SU-DHL-6 (cell line): Measurements from ENCODE around the gene SH3PXD2B.

Experiments used
- H2AFZ ChIP-seq: fragments of 200-600 bp; sonication (generic); 2 replicates; pipeline ENCODE4 v1.6.1; 2014; ENCODE audit warnings: low read depth, mild to moderate bottlenecking, moderate library complexity, mixed read lengths, antibody characterized with exemption, low read length; ENCODE audit not compliant: severe bottlenecking
- H3F3A ChIP-seq: fragments of 200-600 bp; shearing (Covaris generic); 2 replicates; pipeline ENCODE4 v1.6.0; 2016; ENCODE audit warnings: antibody characterized with exemption, mild to moderate bottlenecking; ENCODE audit not compliant: insufficient read depth
- H3K27ac ChIP-seq: fragments of 200-600 bp; sonication (generic); 2 replicates; pipeline ENCODE4 v1.5.1; 2016; ENCODE audit warnings: low read depth, mild to moderate bottlenecking, low read length, moderate library complexity, mixed read lengths
- H3K27me3 ChIP-seq: fragments of 200-600 bp; sonication (generic), shearing (Covaris generic); 2 replicates; pipeline ENCODE4 v1.6.0; 2014; ENCODE audit warnings: mild to moderate bottlenecking, low read length
- H3K36me3 ChIP-seq: fragments of 200-600 bp; sonication (generic); 2 replicates; pipeline ENCODE4 v1.6.1; 2014; ENCODE audit warnings: mild to moderate bottlenecking, low read length, mixed read lengths
- H3K4me2 ChIP-seq: fragments of 300-600, 200-600 bp; shearing (Covaris generic), sonication (generic); 2 replicates; pipeline ENCODE4 v1.6.0; 2014; ENCODE audit warnings: low read length, low read depth, mild to moderate bottlenecking; ENCODE audit not compliant: poor library complexity, severe bottlenecking
- H3K4me3 ChIP-seq: fragments of 200-600 bp; sonication (generic); 2 replicates; pipeline ENCODE4 v1.5.1; 2014; ENCODE audit warnings: antibody characterized with exemption, low read length, mild to moderate bottlenecking, mixed read lengths; ENCODE audit not compliant: insufficient read depth, poor library complexity, severe bottlenecking
- H3K79me2 ChIP-seq: fragments of 200-600 bp; sonication (generic); 2 replicates; pipeline ENCODE4 v1.6.1; 2014; ENCODE audit warnings: mild to moderate bottlenecking, low read length, moderate library complexity; ENCODE audit not compliant: insufficient read depth
- H3K9ac ChIP-seq: fragments of 200-600 bp; sonication (generic); 2 replicates; pipeline ENCODE4 v1.7.0; 2014; ENCODE audit warnings: mild to moderate bottlenecking, low read length
- H3K9me2 ChIP-seq: fragments of 200-600 bp; sonication (generic); replicated peaks from 2 replicates; pipeline ENCODE4 v1.6.1; 2014; ENCODE audit warnings: low read length; ENCODE audit not compliant: insufficient read depth
- H3K9me3 ChIP-seq: fragments of 200-600 bp; sonication (generic); 2 replicates; pipeline ENCODE4 v1.6.1; 2014; ENCODE audit warnings: low read length, mixed read lengths; ENCODE audit not compliant: insufficient read depth
- H4K20me1 ChIP-seq: fragments of 200-600 bp; sonication (generic); 2 replicates; pipeline ENCODE4 v1.6.1; 2014; ENCODE audit warnings: low read depth, mild to moderate bottlenecking, antibody characterized with exemption, low read length, moderate library complexity, mixed read lengths
- EZH2phosphoT487 ChIP-seq: fragments of 200-600 bp; sonication (generic), shearing (Covaris generic); conservative IDR thresholded peaks from 2 replicates; pipeline ENCODE4 v1.6.1; 2018; ENCODE audit warnings: mild to moderate bottlenecking, antibody characterized with exemption, low read length, moderate library complexity, mixed read lengths
- TF ChIP-seq, protein P1 (sequence below): fragments of 200-600 bp; sonication (generic); IDR thresholded peaks from one replicate; pipeline ENCODE4 v1.5.1; 2017; ENCODE audit warnings: antibody characterized with exemption, mild to moderate bottlenecking, low read length, moderate library complexity; ENCODE audit not compliant: insufficient read depth, poor library complexity, severe bottlenecking

Gene SH3PXD2B

DNA sequence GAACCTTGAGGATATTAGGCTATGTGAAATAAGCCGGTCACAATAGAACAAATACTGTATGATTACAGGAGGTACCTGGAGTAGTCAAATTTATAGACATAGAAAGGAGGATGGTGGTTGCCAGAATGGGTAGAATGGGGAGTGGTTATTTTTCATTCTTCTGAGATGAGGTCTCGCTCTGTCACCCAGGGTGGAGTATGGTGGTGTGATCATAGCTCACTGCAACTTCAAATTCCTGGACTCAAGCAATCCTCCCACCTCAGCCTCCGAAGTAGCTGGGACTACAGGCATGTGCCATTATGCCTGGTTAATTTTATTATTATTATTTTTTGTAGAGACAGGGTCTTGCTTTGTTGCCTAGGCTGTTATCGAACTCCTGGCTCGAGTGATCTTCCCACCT lies 27.1 kb downstream of the SH3PXD2B start:
- Histone ChIP-seq H3K27me3 (0 out of 2 replicates have a peak, but pooled peaks cover 4% of the 10 kb centered on the region), H2AFZ (no peak overlapping the region), H3K79me2 (no peaks in the 10 kb centered on the region), H3K9ac (no peak overlapping the region), H3K4me3 (no peak overlapping the region), H3K27ac (no peak overlapping the region), H3K9me3 (no peaks in the 10 kb centered on the region), H3K4me2 (no peak overlapping the region), H3K36me3 (no peaks in the 10 kb centered on the region), H3K9me2 (no peaks in the 10 kb centered on the region), H4K20me1 (no peaks in the 10 kb centered on the region), H3F3A (no peaks in the 10 kb centered on the region)
- no peak for TF ChIP-seq EZH2phosphoT487
- TF ChIP-seq, protein P1, sequence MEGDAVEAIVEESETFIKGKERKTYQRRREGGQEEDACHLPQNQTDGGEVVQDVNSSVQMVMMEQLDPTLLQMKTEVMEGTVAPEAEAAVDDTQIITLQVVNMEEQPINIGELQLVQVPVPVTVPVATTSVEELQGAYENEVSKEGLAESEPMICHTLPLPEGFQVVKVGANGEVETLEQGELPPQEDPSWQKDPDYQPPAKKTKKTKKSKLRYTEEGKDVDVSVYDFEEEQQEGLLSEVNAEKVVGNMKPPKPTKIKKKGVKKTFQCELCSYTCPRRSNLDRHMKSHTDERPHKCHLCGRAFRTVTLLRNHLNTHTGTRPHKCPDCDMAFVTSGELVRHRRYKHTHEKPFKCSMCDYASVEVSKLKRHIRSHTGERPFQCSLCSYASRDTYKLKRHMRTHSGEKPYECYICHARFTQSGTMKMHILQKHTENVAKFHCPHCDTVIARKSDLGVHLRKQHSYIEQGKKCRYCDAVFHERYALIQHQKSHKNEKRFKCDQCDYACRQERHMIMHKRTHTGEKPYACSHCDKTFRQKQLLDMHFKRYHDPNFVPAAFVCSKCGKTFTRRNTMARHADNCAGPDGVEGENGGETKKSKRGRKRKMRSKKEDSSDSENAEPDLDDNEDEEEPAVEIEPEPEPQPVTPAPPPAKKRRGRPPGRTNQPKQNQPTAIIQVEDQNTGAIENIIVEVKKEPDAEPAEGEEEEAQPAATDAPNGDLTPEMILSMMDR, result no peak

DNA sequence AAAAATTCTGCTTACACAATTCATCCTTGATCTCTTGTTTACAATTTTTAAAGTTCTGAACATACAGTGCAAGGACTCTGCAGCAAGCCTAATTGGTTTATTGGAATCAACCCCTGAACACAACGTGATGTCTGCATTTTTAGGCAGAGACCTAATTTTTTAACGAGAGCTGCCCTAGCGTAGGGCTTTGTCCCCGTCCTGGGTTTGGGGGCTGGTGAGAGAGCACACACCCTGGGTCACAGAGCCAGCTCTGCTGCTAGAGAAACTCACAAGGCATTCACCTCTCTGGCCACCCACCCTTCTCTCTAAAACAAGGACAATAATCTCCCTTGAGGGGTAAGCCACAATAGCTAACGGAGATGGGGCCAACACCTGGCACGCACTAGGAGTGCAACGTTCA lies 28.2 kb downstream of the SH3PXD2B start:
- Histone ChIP-seq H2AFZ (no peak overlapping the region), H3K4me2 (no peak overlapping the region), H3K27me3 (0 out of 2 replicates have a peak, but pooled peaks cover 4% of the 10 kb centered on the region), H3K4me3 (no peak overlapping the region), H3K9me3 (no peaks in the 10 kb centered on the region), H3K36me3 (no peaks in the 10 kb centered on the region), H3K9ac (no peak overlapping the region), H3K27ac (no peak overlapping the region), H4K20me1 (no peaks in the 10 kb centered on the region), H3F3A (no peaks in the 10 kb centered on the region), H3K9me2 (no peaks in the 10 kb centered on the region), H3K79me2 (no peaks in the 10 kb centered on the region)
- TF ChIP-seq, protein P1, result no peak
- no peak for TF ChIP-seq EZH2phosphoT487

DNA sequence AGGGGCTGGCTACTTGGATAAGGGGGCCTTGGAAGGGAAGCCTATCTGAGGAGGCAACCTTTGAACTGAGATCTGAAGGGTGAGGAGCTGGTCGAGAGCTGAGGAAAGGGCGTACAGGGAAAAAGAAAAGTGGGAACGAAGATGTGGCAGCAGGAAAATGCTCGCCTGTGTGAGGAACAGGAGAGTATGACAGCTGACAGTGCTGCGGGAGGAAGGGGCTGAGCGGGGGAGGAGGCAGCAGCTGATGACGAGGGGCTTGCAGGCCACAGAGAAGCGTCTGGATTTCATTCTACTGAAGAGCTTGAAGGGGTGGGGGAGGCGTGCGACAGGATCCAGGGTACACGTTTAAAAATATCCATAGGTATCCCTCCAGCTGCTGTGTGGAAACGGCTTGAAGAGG lies 28.9 kb downstream of the SH3PXD2B start:
- Histone ChIP-seq H3K9me3 (no peaks in the 10 kb centered on the region), H3K27me3 (0 out of 2 replicates have a peak, but pooled peaks cover 4% of the 10 kb centered on the region), H3K27ac (no peak overlapping the region), H3F3A (no peaks in the 10 kb centered on the region), H3K36me3 (no peaks in the 10 kb centered on the region), H4K20me1 (no peaks in the 10 kb centered on the region), H3K79me2 (no peaks in the 10 kb centered on the region), H3K9ac (no peak overlapping the region), H3K4me2 (no peak overlapping the region), H2AFZ (no peak overlapping the region), H3K4me3 (no peak overlapping the region), H3K9me2 (no peaks in the 10 kb centered on the region)
- no peak for TF ChIP-seq EZH2phosphoT487
- TF ChIP-seq, protein P1, result no peak

DNA sequence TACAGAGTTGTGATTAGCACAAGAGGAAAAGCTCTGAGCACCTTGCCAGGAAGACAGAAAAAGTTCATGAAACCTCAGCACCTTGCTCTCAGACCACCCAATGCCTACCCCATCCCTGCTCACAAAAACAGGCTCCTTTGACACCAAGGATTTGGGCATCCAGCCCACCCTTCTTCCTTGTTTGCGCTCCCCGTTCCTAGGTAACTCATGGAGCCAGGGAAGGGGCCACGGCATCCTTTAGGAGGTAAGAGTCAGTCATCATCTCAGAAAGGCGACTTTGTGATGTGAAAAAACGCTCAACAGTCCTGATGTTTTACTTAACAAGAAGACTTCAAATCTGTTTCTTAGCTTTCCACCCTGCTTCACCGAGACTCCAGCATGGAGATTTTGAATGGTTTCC lies 29.5 kb downstream of the SH3PXD2B start:
- no peak overlapping the region for H2AFZ ChIP-seq
- H3K9me3 ChIP-seq, result no peaks in the 10 kb centered on the region
- no peaks in the 10 kb centered on the region for H3K79me2 ChIP-seq
- H3K4me2 ChIP-seq, result no peak overlapping the region
- no peaks in the 10 kb centered on the region for H3F3A ChIP-seq
- 0 out of 2 replicates have a peak, but pooled peaks cover 4% of the 10 kb centered on the region for H3K27me3 ChIP-seq
- H4K20me1 ChIP-seq, result no peaks in the 10 kb centered on the region
- no peak overlapping the region for H3K4me3 ChIP-seq
- H3K36me3 ChIP-seq, result no peaks in the 10 kb centered on the region
- no peak overlapping the region for H3K27ac ChIP-seq
- no peaks in the 10 kb centered on the region for H3K9me2 ChIP-seq
- no peak for TF ChIP-seq EZH2phosphoT487
- TF ChIP-seq, protein P1, result no peak
- no peak overlapping the region for H3K9ac ChIP-seq
